IPS-20b (cell line): ENCODE results near the gene DACH1.
"Not testable (repeated sequence)": the region's sequence is repeated elsewhere in the genome, so short reads cannot be mapped to it uniquely, and the experiment has no call there.

Source experiments
- H3K27ac ChIP-seq: one replicate; pipeline ENCODE4 v1.5.1; 2013; ENCODE audit warnings: low read length
- H3K27me3 ChIP-seq: 2 replicates; pipeline ENCODE4 v1.6.1; 2013; ENCODE audit warnings: mild to moderate bottlenecking, low read length, inconsistent platforms; ENCODE audit not compliant: insufficient read depth
- H3K36me3 ChIP-seq: 2 replicates; pipeline ENCODE4 v1.6.1; 2013; ENCODE audit warnings: low read depth, mild to moderate bottlenecking, inconsistent platforms, low read length, moderate library complexity; ENCODE audit not compliant: insufficient read depth
- H3K4me1 ChIP-seq: 2 replicates; pipeline ENCODE4 v1.6.1; 2013; ENCODE audit warnings: mild to moderate bottlenecking, control low read depth, inconsistent platforms, low read length, moderate library complexity; ENCODE audit not compliant: insufficient read depth
- H3K4me3 ChIP-seq: 2 replicates; pipeline ENCODE4 v1.5.1; 2013; ENCODE audit warnings: mild to moderate bottlenecking, low read length, inconsistent platforms
- H3K9ac ChIP-seq: 2 replicates; pipeline ENCODE4 v1.6.1; 2013; ENCODE audit warnings: low read depth, mild to moderate bottlenecking, inconsistent platforms, low read length, moderate library complexity
- H3K9me3 ChIP-seq: 2 replicates; pipeline ENCODE4 v1.6.1; 2013; ENCODE audit warnings: mild to moderate bottlenecking, low read depth, low read length, inconsistent platforms; ENCODE audit not compliant: insufficient read depth

DACH1 gene

DNA sequence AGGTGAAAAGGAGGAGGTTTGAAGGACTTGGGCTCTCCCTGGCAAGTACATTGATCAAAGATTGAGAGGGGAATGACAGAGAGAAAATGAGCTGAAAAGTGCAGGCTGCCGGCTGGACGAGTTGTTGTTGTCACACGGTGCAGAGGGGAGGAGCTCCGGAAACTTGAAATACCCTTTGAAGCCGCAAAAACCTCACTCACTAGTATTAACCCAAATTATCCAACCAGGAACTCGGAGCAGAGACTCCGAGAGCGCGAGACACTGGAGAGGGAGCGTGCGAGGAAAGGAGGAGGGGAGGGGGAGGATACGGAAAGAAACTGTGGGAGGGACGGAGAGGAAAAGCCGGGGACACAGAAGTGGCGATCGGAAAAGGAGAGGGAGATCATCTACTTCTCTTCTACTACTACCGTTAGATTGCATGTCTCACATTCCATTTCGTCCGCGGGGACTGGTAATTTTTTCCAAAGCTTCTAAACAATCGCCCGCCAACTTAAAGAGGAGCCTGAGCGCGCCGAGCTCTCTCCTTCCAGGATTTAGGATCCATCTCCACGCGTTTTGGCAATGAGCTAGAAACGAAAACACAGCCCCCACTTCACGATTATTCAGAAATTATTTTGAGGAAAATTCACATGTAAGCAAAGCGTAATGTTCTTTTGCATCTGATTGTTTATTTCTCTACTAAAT lies at the start of gene DACH1:
Gene DACH1 (minus strand): TSS at position 74 of the 684 bp plus-strand sequence.
- Histone ChIP-seq H3K27ac (no peak within 1 kb of the TSS), H3K36me3 (no peaks in the 10 kb centered on the region), H3K4me3 (peak within 1 kb of the TSS; percentile 85), H3K9ac (peak within 1 kb of the TSS; percentile 52; the same call in 1 of the 2 replicates), H3K27me3 (peaks cover 82% of the 10 kb centered on the region), H3K9me3 (no peaks in the 10 kb centered on the region), H3K4me1 (peaks cover 10% of the 10 kb centered on the region; the same call in 1 of the 2 replicates)

DNA sequence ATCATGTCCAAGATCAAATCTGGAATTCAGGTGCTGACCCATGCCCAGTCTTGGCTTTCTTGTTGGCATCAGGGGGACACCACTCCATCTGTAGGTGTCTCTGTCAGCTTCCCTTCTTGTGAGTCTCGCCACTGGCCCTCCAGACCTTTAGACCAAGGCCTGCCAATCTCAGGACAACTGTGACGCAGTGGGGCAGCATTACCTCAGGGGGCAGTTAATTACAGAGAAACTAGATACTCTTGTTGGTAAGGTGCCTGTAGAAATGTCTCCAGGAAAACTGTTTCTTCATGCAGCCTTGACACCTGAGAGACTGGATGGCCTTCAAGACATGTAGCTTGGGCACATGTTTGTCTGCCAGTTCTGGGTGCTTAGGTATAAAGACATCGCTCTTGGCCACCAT lies 46.7 kb upstream of the DACH1 start:
- Histone ChIP-seq H3K9me3 (no peaks in the 10 kb centered on the region), H3K4me1 (no peaks in the 10 kb centered on the region; the same call in 1 of the 2 replicates), H3K9ac (no peak overlapping the region), H3K27me3 (no peaks in the 10 kb centered on the region), H3K36me3 (no peaks in the 10 kb centered on the region), H3K4me3 (no peak overlapping the region), H3K27ac (no peak overlapping the region)

DNA sequence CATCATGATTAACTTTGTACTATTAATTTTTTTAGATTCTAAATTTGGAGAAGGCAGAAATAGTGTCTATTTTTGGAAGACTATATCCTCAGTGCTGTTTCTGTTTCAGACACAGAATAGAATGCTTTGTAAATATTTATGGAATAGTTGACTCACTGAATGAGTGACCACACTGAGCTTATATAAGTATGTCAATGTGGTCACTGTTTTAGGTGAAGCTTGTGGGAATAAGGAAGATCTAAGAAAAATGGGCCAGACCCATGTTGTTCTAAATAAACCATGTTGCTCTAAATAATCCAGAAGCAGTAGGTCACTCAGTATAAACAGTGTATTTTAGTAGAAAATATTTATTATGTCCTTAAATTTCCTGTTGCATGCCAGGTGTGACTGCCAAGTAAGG lies 45.5 kb upstream of the DACH1 start:
- no peak overlapping the region for H3K4me3 ChIP-seq
- H3K36me3 ChIP-seq = no peaks in the 10 kb centered on the region
- no peaks in the 10 kb centered on the region for H3K9me3 ChIP-seq
- H3K27me3 ChIP-seq = no peaks in the 10 kb centered on the region
- H3K27ac ChIP-seq = no peak overlapping the region
- H3K4me1 ChIP-seq = no peaks in the 10 kb centered on the region; the same call in 1 of the 2 replicates
- no peak overlapping the region for H3K9ac ChIP-seq

DNA sequence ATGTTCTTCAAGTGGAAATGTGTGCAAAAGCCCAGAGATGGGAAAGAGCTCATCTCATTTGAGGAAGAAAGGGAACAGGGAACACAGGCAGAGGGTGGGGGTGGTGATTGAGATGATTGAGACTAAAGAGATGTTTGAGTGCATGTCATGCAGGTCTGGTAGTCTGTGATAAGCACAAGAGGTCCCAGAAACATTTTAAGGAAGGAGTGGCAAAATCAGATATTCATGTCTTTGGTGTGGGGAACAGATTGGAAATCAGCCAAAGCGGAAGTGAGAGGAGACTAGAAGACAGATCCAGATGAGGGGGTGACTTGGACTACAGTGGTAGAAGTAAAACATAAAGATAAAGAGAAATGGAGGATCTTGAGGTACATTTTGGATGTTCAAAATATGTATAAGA lies 39.4 kb upstream of the DACH1 start:
- Histone ChIP-seq H3K4me1 (no peaks in the 10 kb centered on the region; the same call in 1 of the 2 replicates), H3K36me3 (no peaks in the 10 kb centered on the region), H3K4me3 (no peak overlapping the region), H3K9me3 (no peaks in the 10 kb centered on the region), H3K9ac (no peak overlapping the region), H3K27me3 (no peaks in the 10 kb centered on the region), H3K27ac (no peak overlapping the region)

DNA sequence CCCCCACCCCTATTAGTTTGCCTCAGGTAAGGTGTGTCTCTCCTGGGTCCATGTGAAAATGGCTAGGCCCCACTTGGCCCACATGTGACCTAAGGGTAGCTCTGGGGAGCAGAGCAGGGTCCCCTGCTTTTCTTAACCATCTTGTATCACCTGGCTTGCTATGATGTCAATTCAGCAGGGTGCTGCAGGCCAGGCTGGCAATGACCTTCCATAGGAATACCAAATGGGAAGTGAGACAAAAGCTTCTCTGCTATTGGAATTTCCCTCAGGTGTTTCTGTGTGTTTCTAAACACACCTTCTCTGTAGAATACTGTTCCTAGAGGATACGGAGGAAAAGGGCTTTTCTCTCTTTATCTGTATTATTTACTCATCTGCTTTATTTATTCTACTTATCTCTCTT lies 35.7 kb upstream of the DACH1 start:
- Histone ChIP-seq H3K4me1 (no peaks in the 10 kb centered on the region), H3K4me3 (no peak overlapping the region), H3K36me3 (no peaks in the 10 kb centered on the region), H3K27ac (no peak overlapping the region), H3K27me3 (no peaks in the 10 kb centered on the region), H3K9me3 (no peaks in the 10 kb centered on the region), H3K9ac (no peak overlapping the region)

DNA sequence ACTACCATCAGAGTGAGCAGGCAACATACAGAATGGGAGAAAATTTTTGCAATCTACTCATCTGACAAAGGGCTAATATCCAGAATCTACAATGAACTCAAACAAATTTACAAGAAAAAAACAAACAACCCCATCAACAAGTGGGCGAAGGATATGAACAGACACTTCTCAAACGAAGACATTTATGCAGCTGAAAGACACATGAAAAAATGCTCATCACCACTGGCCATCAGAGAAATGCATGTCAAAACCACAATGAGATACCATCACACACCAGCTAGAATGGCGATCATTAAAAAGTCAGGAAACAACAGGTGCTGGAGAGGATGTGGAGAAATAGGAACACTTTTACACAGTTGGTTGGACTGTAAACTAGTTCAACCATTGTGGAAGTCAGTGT lies 26.5 kb upstream of the DACH1 start:
- H3K4me1 ChIP-seq, H3K36me3 ChIP-seq, H3K27ac ChIP-seq, H3K27me3 ChIP-seq, H3K4me3 ChIP-seq, H3K9ac ChIP-seq, H3K9me3 ChIP-seq: not testable (repeated sequence)

DNA sequence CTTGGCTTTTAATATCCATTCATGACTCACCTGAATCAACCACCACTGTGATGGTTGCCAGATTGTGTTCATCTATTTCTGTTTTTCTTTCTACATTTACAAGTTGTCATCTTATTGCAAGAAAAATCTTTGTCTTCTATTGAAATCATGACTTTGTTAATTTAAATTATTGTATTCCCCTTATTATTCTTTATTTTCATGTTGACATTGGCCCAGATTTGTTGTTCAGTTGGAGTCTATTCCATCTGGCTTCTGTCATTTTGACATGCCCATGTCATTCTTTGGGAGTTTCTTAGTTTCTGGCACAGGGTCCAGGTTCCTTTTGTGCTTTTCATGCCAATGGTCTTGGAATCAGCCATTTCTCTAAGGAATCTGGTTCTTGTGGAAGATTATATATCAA lies 19.9 kb upstream of the DACH1 start:
- Histone ChIP-seq H3K36me3 (no peaks in the 10 kb centered on the region), H3K4me3 (no peak overlapping the region), H3K4me1 (no peaks in the 10 kb centered on the region), H3K27ac (no peak overlapping the region), H3K9ac (no peak overlapping the region), H3K27me3 (no peaks in the 10 kb centered on the region), H3K9me3 (no peaks in the 10 kb centered on the region)

DNA sequence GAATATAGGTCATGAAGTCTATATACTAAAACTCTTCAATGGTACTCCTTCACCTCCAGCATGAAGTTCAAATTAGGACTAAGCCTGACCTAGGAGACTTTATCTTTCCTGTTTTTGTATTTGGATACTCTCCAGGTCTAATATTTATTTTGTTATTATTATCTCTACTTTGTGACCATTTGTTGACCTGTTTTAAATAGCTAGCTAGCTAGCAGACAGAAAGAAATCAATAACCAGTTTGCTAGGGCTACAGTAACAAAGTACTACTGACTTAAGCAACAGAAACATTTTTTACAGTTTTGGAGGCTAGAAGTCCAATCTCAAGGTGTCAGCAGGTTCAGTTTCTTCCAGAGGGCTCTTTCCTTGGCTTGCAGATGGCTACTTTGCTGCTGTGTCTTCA lies 15.1 kb upstream of the DACH1 start:
- H3K9ac ChIP-seq = no peak overlapping the region
- no peak overlapping the region for H3K27ac ChIP-seq
- H3K36me3 ChIP-seq = no peaks in the 10 kb centered on the region
- no peaks in the 10 kb centered on the region for H3K27me3 ChIP-seq
- H3K9me3 ChIP-seq = no peaks in the 10 kb centered on the region
- no peak overlapping the region for H3K4me3 ChIP-seq
- H3K4me1 ChIP-seq = peaks cover 25% of the 10 kb centered on the region

DNA sequence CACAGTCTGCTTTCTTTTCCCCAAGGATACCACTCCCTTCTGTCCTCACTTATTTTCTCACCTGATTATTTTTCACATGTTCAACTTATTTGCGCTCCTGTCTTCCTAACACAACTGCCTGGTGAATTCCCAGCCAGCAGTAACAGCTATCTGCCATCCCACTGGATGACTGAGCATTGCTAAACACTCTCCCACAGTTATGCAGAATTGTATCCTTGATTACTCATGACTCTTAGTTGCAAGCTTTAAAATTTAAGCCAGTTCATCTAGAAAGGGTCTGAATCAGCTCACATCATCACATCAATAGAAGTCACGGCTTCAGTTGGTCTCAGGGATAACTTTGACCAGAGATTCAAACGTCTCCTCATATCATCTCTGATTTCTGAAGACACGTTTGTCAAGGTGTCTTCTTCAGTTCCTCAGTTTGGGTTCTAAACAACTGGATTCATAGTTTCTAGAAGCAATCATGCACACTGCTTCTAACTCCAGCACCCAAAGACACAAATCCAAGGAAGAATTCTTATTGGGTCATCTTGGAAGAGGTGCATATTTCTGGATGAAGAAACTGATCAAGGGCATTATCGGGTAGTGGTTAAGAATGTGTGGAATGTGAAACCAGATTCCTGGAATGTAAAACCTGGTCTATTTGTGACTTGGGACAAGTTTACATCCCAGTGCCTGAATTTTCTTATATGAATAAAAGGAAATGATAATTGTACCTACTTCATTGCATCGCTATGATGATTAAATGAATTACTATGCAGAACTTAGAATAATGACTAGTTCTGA lies 13.9 kb upstream of the DACH1 start:
- 0 out of 2 replicates have a peak overlapping the region, but pooled peaks have one; percentile 16 for H3K4me3 ChIP-seq
- peaks cover 37% of the 10 kb centered on the region for H3K4me1 ChIP-seq
- no peaks in the 10 kb centered on the region for H3K27me3 ChIP-seq
- H3K27ac ChIP-seq = peak overlapping the region; percentile 43
- no peaks in the 10 kb centered on the region for H3K36me3 ChIP-seq
- H3K9me3 ChIP-seq = no peaks in the 10 kb centered on the region
- no peak overlapping the region for H3K9ac ChIP-seq

DNA sequence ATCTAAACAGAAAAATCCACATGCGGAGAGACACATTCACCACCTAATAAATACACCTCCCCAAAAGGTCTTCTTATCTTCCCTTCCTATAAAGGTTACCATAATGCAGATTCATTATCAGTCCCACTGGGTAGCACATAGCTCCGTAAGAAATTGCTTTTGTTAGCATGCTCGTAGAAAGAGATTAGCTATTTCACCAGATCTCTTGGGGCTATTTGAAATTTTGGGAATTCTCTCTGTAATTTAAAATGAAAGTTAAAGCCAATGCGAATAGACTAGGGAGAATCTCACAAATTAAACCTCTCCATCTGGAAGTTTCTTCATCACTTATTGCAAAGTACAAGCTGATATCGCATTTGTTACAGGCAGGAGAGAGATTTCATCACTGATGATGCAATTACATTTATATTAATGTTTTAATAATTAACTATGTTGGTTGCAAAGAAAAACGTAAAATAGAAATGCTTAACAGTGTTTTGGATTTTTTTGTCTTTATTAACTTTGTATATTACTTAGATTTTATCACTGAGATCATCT lies 12.9 kb upstream of the DACH1 start:
- Histone ChIP-seq H3K4me3 (no peak overlapping the region), H3K9ac (no peak overlapping the region), H3K36me3 (no peaks in the 10 kb centered on the region), H3K9me3 (no peaks in the 10 kb centered on the region), H3K27ac (no peak overlapping the region), H3K4me1 (peaks cover 38% of the 10 kb centered on the region), H3K27me3 (no peaks in the 10 kb centered on the region)

DNA sequence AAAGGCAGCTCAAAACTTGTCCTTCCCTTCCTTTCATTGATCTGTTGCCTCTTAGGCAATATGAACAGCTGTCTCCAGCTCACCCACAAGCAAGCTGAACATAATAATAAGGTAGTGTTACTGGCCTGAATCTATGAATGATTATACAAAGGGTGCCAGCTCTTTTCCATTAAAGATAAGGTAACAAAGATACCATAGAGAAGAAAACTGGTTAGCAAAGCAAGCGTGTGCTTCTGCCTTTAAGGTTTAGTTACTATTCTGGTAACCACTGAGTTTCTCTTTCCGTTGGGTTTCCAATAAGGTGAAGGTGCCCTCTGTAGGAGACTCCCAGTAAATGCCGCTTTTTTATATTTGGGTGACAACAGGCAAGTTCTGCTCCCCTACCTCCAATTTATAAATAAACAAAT lies 12.1 kb upstream of the DACH1 start:
- Histone ChIP-seq H3K4me1 (peaks cover 42% of the 10 kb centered on the region), H3K27me3 (no peaks in the 10 kb centered on the region), H3K27ac (no peak overlapping the region), H3K9me3 (no peaks in the 10 kb centered on the region), H3K36me3 (no peaks in the 10 kb centered on the region), H3K9ac (no peak overlapping the region), H3K4me3 (0 out of 2 replicates have a peak overlapping the region, but pooled peaks have one; percentile 36)

DNA sequence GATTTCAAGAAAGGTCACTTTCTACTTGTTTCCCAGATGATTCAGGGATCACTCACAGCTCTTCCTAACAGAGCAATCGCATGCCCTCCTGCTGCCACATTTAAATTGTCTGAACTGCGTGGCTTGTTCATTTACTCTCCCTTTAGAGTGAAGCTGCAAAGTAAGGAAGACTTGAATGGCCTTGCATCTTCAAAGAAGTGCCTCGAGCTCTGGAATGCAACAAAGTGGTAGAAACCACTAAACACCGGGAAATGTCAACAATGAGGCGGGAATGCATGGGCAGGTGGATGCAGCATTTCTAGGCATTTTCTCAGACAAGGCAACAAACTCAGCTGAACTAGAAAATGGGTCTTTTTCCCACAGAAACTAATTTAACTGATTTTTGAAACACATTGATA lies 10.3 kb upstream of the DACH1 start:
- Histone ChIP-seq H3K9ac (no peak overlapping the region; the same call in 1 of the 2 replicates), H3K9me3 (no peaks in the 10 kb centered on the region), H3K4me1 (peaks cover 42% of the 10 kb centered on the region), H3K36me3 (no peaks in the 10 kb centered on the region), H3K4me3 (peak overlapping the region; percentile 7; the same call in 1 of the 2 replicates), H3K27ac (no peak overlapping the region), H3K27me3 (no peaks in the 10 kb centered on the region)
